ENCODE data around the gene ISCU.

- TF ChIP-seq, protein P1, sequence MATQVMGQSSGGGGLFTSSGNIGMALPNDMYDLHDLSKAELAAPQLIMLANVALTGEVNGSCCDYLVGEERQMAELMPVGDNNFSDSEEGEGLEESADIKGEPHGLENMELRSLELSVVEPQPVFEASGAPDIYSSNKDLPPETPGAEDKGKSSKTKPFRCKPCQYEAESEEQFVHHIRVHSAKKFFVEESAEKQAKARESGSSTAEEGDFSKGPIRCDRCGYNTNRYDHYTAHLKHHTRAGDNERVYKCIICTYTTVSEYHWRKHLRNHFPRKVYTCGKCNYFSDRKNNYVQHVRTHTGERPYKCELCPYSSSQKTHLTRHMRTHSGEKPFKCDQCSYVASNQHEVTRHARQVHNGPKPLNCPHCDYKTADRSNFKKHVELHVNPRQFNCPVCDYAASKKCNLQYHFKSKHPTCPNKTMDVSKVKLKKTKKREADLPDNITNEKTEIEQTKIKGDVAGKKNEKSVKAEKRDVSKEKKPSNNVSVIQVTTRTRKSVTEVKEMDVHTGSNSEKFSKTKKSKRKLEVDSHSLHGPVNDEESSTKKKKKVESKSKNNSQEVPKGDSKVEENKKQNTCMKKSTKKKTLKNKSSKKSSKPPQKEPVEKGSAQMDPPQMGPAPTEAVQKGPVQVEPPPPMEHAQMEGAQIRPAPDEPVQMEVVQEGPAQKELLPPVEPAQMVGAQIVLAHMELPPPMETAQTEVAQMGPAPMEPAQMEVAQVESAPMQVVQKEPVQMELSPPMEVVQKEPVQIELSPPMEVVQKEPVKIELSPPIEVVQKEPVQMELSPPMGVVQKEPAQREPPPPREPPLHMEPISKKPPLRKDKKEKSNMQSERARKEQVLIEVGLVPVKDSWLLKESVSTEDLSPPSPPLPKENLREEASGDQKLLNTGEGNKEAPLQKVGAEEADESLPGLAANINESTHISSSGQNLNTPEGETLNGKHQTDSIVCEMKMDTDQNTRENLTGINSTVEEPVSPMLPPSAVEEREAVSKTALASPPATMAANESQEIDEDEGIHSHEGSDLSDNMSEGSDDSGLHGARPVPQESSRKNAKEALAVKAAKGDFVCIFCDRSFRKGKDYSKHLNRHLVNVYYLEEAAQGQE (IDR thresholded peaks at IDR 0.05; ENCODE audit: low read depth): no peak
- no peak for TF ChIP-seq YY1 (IDR thresholded peaks at IDR 0.05; ENCODE audit: low read depth)
These were observed 44.1 kb downstream of the ISCU start for GRCh38 chr12:108606492-108606891.

Data from Ishikawa (cell line).